ENCODE measurements around the gene SLC27A5. TPM values are rescaled to one million over a fixed set of nuclear protein-coding genes. Genes with fewer than 3 reads are reported as not detected.

SLC27A5 gene
- total and polyA plus RNA-seq, 9 of the 15 experiments (the other 6 are each of a cell fraction or from before 2014, with no cell fraction given), result 42.2 to 318 (median 64.7) TPM

- TF ChIP-seq ZNF121 (CRISPR knock-in tag; conservative IDR thresholded peaks at IDR 0.05), result no peak
- no peak for TF ChIP-seq ZBTB9 (CRISPR knock-in tag; IDR thresholded peaks at IDR 0.05)
- TF ChIP-seq HBP1 (CRISPR knock-in tag; IDR thresholded peaks at IDR 0.05), result no peak
- TF ChIP-seq SUPT5H (IDR thresholded peaks at IDR 0.05), result peak; percentile 5; the same call in 1 of the 2 replicates
- 0 out of 2 replicates have a peak, but pooled peaks have one; percentile 2 for TF ChIP-seq POLR2AphosphoS2 (IDR thresholded peaks at IDR 0.05; ENCODE audit: low read length)
- TF ChIP-seq SLC30A9 (CRISPR knock-in tag; IDR thresholded peaks at IDR 0.05), result no peak
- TF ChIP-seq JUN (IDR thresholded peaks at IDR 0.05; ENCODE audit: borderline replicate concordance, low read depth, low read length), result no peak
- TF ChIP-seq JUN (CRISPR knock-in tag; IDR thresholded peaks at IDR 0.05; ENCODE audit: borderline replicate concordance), result no peak
- no peak for TF ChIP-seq NRF1 (conservative IDR thresholded peaks at IDR 0.05 in 1 of 2, IDR thresholded peaks at IDR 0.05 in 1 of 2)
- TF ChIP-seq POLR2A (conservative IDR thresholded peaks at IDR 0.05), result peak; percentile 2; the same call in 1 of the 2 replicates
- no peak for TF ChIP-seq MTF1 (CRISPR knock-in tag; IDR thresholded peaks at IDR 0.05; ENCODE audit: borderline replicate concordance)
- no peak for TF ChIP-seq MAZ (CRISPR knock-in tag; conservative IDR thresholded peaks at IDR 0.05 in 1 of 2, IDR thresholded peaks at IDR 0.05 in 1 of 2)
- no peak for TF ChIP-seq UBTF (IDR thresholded peaks at IDR 0.05; ENCODE audit: borderline replicate concordance in 1 of 2, low read depth in 2 of 2, low read length in 2 of 2)
- peak; percentile 5 for TF ChIP-seq POLR2B (IDR thresholded peaks at IDR 0.05; ENCODE audit: low read depth, partially characterized antibody)
- TF ChIP-seq POLR2AphosphoS5 (IDR thresholded peaks at IDR 0.05; ENCODE audit: control insufficient read depth, insufficient read depth, low read depth, low read length), result no peak; the same call in 1 of the 2 replicates
Measured at GRCh38 chr19:58551123-58551497, 39.3 kb upstream of the SLC27A5 start (continued).

Measured in K562 (cell line).